ENCODE measurements around the gene SH3GL2. TPM values are rescaled to one million over a fixed set of nuclear protein-coding genes. Genes with fewer than 3 reads are reported as not detected.

Gene SH3GL2
- total RNA-seq, 2 experiments from 2014 or later: not detected

- Mint-ChIP-seq H3K4me1 (no peaks in the 10 kb centered on the region), H3K36me3 (ENCODE audit: low read depth) (no peaks in the 10 kb centered on the region), H3K27ac (no peak overlapping the region), H3K27me3 (no peaks in the 10 kb centered on the region), H3K4me3 (no peak overlapping the region), H3K9me3 (no peaks in the 10 kb centered on the region)
- no peak for DNase-seq
- ChIA-PET POLR2A (no interaction called here), CTCF (no interaction called here)
Observed at GRCh38 chr9:17587113-17587512, 8.2 kb downstream of the SH3GL2 start.

- Mint-ChIP-seq H3K4me1 (no peaks in the 10 kb centered on the region), H3K27me3 (no peaks in the 10 kb centered on the region), H3K36me3 (ENCODE audit: low read depth) (no peaks in the 10 kb centered on the region), H3K4me3 (no peak overlapping the region), H3K9me3 (no peaks in the 10 kb centered on the region), H3K27ac (no peak overlapping the region)
- CTCF ChIA-PET: no interaction called here
- POLR2A ChIA-PET: no interaction called here
- no peak for DNase-seq
Observed at GRCh38 chr9:17588395-17588794, 9.5 kb downstream of the SH3GL2 start.

- Mint-ChIP-seq H3K4me3 (no peak overlapping the region), H3K27ac (no peak overlapping the region), H3K36me3 (ENCODE audit: low read depth) (no peaks in the 10 kb centered on the region), H3K27me3 (no peaks in the 10 kb centered on the region), H3K4me1 (no peaks in the 10 kb centered on the region), H3K9me3 (no peaks in the 10 kb centered on the region)
- ChIA-PET POLR2A (no interaction called here), CTCF (no interaction called here)
- no peak for DNase-seq
Observed at GRCh38 chr9:17588941-17589340, 10.1 kb downstream of the SH3GL2 start.

GRCh38 chr9:17589771-17590170 lies 10.9 kb downstream of the SH3GL2 start:
- POLR2A ChIA-PET: no interaction called here
- H3K4me1 Mint-ChIP-seq: no peaks in the 10 kb centered on the region
- H3K36me3 Mint-ChIP-seq (ENCODE audit: low read depth): no peaks in the 10 kb centered on the region
- H3K27me3 Mint-ChIP-seq: no peaks in the 10 kb centered on the region
- CTCF ChIA-PET: no interaction called here
- H3K4me3 Mint-ChIP-seq: no peak overlapping the region
- no peaks in the 10 kb centered on the region for H3K9me3 Mint-ChIP-seq
- DNase-seq: no peak
- H3K27ac Mint-ChIP-seq: no peak overlapping the region

GRCh38 chr9:17594961-17595360 lies 16.1 kb downstream of the SH3GL2 start:
- H3K36me3 Mint-ChIP-seq (ENCODE audit: low read depth): no peaks in the 10 kb centered on the region
- no peaks in the 10 kb centered on the region for H3K4me1 Mint-ChIP-seq
- CTCF ChIA-PET: no interaction called here

GRCh38 chr9:17597977-17598376 lies 19.1 kb downstream of the SH3GL2 start:
- Mint-ChIP-seq H3K36me3 (ENCODE audit: low read depth) (no peaks in the 10 kb centered on the region), H3K27ac (no peak overlapping the region), H3K9me3 (no peaks in the 10 kb centered on the region), H3K4me3 (no peak overlapping the region), H3K4me1 (no peaks in the 10 kb centered on the region), H3K27me3 (no peaks in the 10 kb centered on the region)
- ChIA-PET CTCF (no interaction called here), POLR2A (no interaction called here)
- DNase-seq: no peak

More at GRCh38 chr9:17594961-17595360, 16.1 kb downstream of the SH3GL2 start:
- POLR2A ChIA-PET: no interaction called here
- H3K27ac Mint-ChIP-seq: no peak overlapping the region
- DNase-seq: no peak
- H3K9me3 Mint-ChIP-seq: no peaks in the 10 kb centered on the region
- H3K27me3 Mint-ChIP-seq: no peaks in the 10 kb centered on the region
- H3K4me3 Mint-ChIP-seq: no peak overlapping the region

GRCh38 chr9:17600962-17601593 lies 22.2 kb downstream of the SH3GL2 start:
- no peak for DNase-seq
- H3K27ac Mint-ChIP-seq: no peak overlapping the region
- no peaks in the 10 kb centered on the region for H3K36me3 Mint-ChIP-seq (ENCODE audit: low read depth)
- no peaks in the 10 kb centered on the region for H3K27me3 Mint-ChIP-seq
- no peak overlapping the region for H3K4me3 Mint-ChIP-seq
- POLR2A ChIA-PET: no interaction called here
- peaks cover 2% of the 10 kb centered on the region for H3K9me3 Mint-ChIP-seq
- H3K4me1 Mint-ChIP-seq: no peaks in the 10 kb centered on the region
- CTCF ChIA-PET: no interaction called here

- no peak overlapping the region for H3K4me3 Mint-ChIP-seq
- H3K4me1 Mint-ChIP-seq: no peaks in the 10 kb centered on the region
- H3K9me3 Mint-ChIP-seq: peaks cover 2% of the 10 kb centered on the region
- CTCF ChIA-PET: no interaction called here
- DNase-seq: no peak
- POLR2A ChIA-PET: no interaction called here
- H3K36me3 Mint-ChIP-seq (ENCODE audit: low read depth): no peaks in the 10 kb centered on the region
- no peak overlapping the region for H3K27ac Mint-ChIP-seq
- H3K27me3 Mint-ChIP-seq: no peaks in the 10 kb centered on the region
Observed at GRCh38 chr9:17604556-17604955, 25.7 kb downstream of the SH3GL2 start.

GRCh38 chr9:17609312-17610005 lies 30.6 kb downstream of the SH3GL2 start:
- no peaks in the 10 kb centered on the region for H3K27me3 Mint-ChIP-seq
- H3K36me3 Mint-ChIP-seq (ENCODE audit: low read depth): no peaks in the 10 kb centered on the region
- H3K27ac Mint-ChIP-seq: no peak overlapping the region
- H3K4me3 Mint-ChIP-seq: no peak overlapping the region
- POLR2A ChIA-PET: no interaction called here
- peaks cover 2% of the 10 kb centered on the region for H3K9me3 Mint-ChIP-seq
- DNase-seq: no peak
- CTCF ChIA-PET: no interaction called here
- no peaks in the 10 kb centered on the region for H3K4me1 Mint-ChIP-seq

GRCh38 chr9:17611342-17611741 lies 32.5 kb downstream of the SH3GL2 start:
- Mint-ChIP-seq H3K27me3 (no peaks in the 10 kb centered on the region), H3K4me1 (no peaks in the 10 kb centered on the region), H3K27ac (no peak overlapping the region), H3K9me3 (no peaks in the 10 kb centered on the region), H3K4me3 (no peak overlapping the region), H3K36me3 (ENCODE audit: low read depth) (no peaks in the 10 kb centered on the region)
- ChIA-PET POLR2A (interaction anchor here (0.6 kb wide), 1 partner anchor 1431 kb away, joined by 3 read pairs; no protein-coding TSS in a partner anchor), CTCF (no interaction called here)
- DNase-seq: no peak

GRCh38 chr9:17611917-17612316 lies 33.1 kb downstream of the SH3GL2 start:
- no peaks in the 10 kb centered on the region for H3K9me3 Mint-ChIP-seq
- ChIA-PET CTCF (interaction anchor here (0.6 kb wide), 1 partner anchor 8 kb away, joined by 3 read pairs; no protein-coding TSS in a partner anchor), POLR2A (no interaction called here)
- H3K4me1 Mint-ChIP-seq: no peaks in the 10 kb centered on the region
- H3K36me3 Mint-ChIP-seq (ENCODE audit: low read depth): no peaks in the 10 kb centered on the region
- DNase-seq: no peak
- H3K27me3 Mint-ChIP-seq: no peaks in the 10 kb centered on the region
- no peak overlapping the region for H3K27ac Mint-ChIP-seq
- no peak overlapping the region for H3K4me3 Mint-ChIP-seq

- CTCF ChIA-PET: no interaction called here
- Mint-ChIP-seq H3K36me3 (ENCODE audit: low read depth) (no peaks in the 10 kb centered on the region), H3K4me1 (no peaks in the 10 kb centered on the region), H3K4me3 (no peak overlapping the region), H3K27me3 (no peaks in the 10 kb centered on the region), H3K9me3 (no peaks in the 10 kb centered on the region), H3K27ac (no peak overlapping the region)
- POLR2A ChIA-PET: no interaction called here
- DNase-seq: no peak
Observed at GRCh38 chr9:17613758-17614157, 34.9 kb downstream of the SH3GL2 start.

- CTCF ChIA-PET: no interaction called here
- no peaks in the 10 kb centered on the region for H3K36me3 Mint-ChIP-seq (ENCODE audit: low read depth)
- POLR2A ChIA-PET: no interaction called here
- no peaks in the 10 kb centered on the region for H3K27me3 Mint-ChIP-seq
- DNase-seq: no peak
- H3K4me3 Mint-ChIP-seq: no peak overlapping the region
- no peak overlapping the region for H3K27ac Mint-ChIP-seq
- no peaks in the 10 kb centered on the region for H3K9me3 Mint-ChIP-seq
- H3K4me1 Mint-ChIP-seq: no peaks in the 10 kb centered on the region
Observed at GRCh38 chr9:17614250-17614649, 35.4 kb downstream of the SH3GL2 start.

- ChIA-PET CTCF (no interaction called here), POLR2A (no interaction called here)
- Mint-ChIP-seq H3K4me1 (no peaks in the 10 kb centered on the region), H3K27ac (no peak overlapping the region), H3K4me3 (no peak overlapping the region), H3K27me3 (no peaks in the 10 kb centered on the region), H3K9me3 (no peaks in the 10 kb centered on the region), H3K36me3 (ENCODE audit: low read depth) (no peaks in the 10 kb centered on the region)
- DNase-seq: no peak
Observed at GRCh38 chr9:17614903-17615302, 36.0 kb downstream of the SH3GL2 start.
